ENCODE results near the gene GPR39. TPM values are rescaled to one million over a fixed set of nuclear protein-coding genes. Genes with fewer than 3 reads are reported as not detected.

GPR39 gene
- total RNA-seq, 2 donors from 2014 or later, result 1.9 to 2.7 TPM

GRCh38 chr2:132692816-132693215, 276.2 kb downstream of the GPR39 start:
- DNase-seq (ENCODE audit: low spot score) (no peak), ATAC-seq (ENCODE audit: insufficient number of reproducible peaks, low FRiP score, low read depth) (no peak)
- H3K4me1 ChIP-seq (ENCODE audit: control insufficient read depth in 1 of 2, low read depth in 2 of 2), result peaks cover 0 to 7% of the 10 kb centered on the region in 2 donors
- H3K27ac ChIP-seq, result no peak overlapping the region
- no peak overlapping the region for H3K4me3 ChIP-seq
- H3K36me3 ChIP-seq, result no peaks in the 10 kb centered on the region
- no peak for TF ChIP-seq CTCF (IDR thresholded peaks at IDR 0.05)
- no peaks in the 10 kb centered on the region for H3K27me3 ChIP-seq (replicated peaks; ENCODE audit: insufficient read depth)
- no peaks in the 10 kb centered on the region for H3K9me3 ChIP-seq
